Tongue (tissue), 2 donors: ENCODE data around the gene GASK1A. TPM values are rescaled to one million over a fixed set of nuclear protein-coding genes. Genes with fewer than 3 reads are reported as not detected.

ENCODE experiments used
- DNase-seq: peaks from one replicate; pipeline ENCODE4 v3.0.0-alpha.2; 2015
- total RNA-seq: library from RNA; depleted of rRNA; stranded (reverse); fragments of >200 nt; gene quantifications from one replicate; pipeline ENCODE4 v1.2.3, GENCODE V29; 2014

GASK1A gene
- total RNA-seq, 1 donor from 2014 or later: 11.2 TPM

DNA sequence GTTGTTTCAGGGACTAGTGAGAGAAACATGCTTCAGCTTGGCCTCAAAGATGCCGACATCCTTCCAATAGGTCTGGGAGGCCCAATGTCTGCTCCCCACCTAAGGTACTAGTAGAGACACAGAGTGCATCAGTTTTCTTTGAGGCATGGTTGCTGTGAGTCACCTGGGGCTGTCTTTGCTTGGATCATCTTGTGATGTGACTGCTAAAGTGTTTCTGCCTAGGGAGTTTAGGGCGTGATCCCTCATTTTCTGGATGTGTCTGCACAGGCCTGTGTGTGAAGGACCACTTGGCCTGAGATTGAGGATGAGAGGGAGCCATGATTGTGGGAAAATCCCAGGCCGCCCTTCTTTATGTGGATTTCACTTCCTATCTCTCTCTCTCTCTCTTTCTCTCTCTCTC is 4.8 kb downstream of the GASK1A start:
- DNase-seq: no peak

DNA sequence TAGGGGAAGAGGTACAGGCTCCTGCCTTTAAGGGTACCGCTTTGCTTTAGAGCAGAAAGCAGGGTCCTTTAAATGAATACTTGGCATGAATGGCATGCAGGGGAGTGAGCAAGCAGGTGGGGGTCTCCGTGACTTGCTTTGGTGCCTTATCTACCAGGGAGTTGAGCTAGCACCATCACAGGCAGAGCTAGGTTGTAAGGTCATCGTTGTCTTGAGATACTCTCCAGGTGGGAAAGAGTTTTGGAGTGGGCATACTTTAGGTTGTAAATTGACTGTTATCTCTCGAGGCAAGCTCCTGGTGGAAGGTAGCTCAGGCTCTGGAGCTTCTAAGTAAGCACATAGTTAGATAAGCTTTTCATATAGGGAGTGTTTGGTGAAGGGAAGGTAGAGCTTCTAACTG is 5.6 kb downstream of the GASK1A start:
- no peak for DNase-seq

DNA sequence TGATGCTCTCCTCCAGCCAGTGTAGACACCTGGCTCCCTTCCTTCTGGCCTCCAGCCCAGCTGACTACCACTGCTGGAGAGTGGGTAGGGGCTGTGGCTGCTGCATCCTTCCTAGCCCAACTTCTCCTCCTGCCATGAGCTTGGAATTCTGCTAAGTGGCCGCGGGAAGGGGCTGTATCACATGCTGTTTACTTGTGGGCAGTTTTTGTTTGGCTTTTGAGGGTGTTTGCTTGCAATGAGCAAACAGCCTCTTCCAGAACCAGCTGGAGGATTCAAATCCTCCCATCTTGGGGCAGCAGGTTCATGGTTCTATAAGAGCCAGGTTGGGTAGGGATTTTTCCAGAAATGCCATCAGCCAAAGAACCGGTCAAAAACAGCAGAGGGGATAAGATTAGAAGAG is 9.0 kb downstream of the GASK1A start:
- DNase-seq: no peak

DNA sequence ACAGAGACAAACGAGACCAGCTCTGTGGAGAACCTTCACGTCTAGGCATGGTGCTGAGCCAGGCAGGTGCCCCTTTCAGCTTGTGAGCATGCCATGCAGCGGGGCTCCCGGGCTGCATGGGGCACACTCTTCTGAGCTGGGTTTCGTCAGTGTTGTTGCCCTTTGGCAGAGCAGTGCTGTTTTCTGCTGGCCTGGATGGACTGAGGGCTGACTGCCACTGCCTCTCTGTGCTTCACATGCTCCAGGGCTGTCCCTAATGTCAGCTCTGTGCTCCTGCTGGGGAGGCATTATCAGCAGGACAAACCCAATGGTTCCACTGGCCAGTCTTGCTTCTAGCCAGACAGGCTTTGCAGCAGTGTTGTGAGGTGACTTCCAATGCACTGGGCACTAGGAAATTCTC is 9.5 kb downstream of the GASK1A start:
- DNase-seq: no peak

DNA sequence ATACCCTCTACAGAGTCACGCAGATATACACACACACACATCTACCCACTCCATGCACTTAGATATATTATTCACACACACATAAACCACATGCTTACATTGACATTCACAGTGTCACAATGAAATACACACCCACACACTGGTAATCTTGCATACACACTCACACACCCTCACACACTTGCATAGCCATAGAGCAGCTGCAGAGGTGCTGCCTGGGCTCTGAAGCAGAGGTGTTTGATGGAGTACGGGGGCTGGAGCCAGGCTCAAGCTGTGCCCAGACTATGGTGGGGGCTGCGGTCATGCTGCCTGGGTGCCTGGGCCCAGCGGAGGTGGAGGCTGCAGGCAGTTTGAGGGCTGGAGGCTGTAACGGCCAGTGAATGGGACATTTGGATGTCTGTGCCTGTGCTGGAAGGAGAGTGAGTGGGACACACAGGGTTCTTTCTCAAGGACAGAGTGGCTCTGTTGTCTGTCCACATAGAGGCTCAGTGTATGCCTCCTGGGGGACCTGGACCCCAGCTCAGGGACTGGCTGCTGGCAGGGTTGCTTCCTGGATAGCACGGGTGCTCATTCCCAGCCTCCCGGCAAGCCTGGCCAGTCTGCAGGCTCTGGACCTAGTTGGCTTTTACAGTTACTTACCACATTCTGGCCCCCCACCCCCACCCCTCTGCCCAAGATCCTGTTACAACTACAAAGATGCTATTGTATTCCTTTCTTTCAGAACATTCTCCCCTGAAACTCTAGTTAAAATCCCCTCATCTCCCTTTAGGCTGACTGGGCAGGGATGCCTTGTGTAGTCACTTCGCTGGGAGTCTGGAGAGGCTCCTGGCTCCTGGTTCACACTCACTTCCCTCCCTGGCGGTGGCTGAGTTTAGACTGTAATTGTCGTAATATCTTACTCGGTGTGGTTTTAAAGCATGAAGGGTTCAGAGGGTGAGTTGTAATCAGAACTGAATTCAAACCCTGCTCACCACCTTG is 12.5 kb downstream of the GASK1A start:
- peak; percentile 48 for DNase-seq

DNA sequence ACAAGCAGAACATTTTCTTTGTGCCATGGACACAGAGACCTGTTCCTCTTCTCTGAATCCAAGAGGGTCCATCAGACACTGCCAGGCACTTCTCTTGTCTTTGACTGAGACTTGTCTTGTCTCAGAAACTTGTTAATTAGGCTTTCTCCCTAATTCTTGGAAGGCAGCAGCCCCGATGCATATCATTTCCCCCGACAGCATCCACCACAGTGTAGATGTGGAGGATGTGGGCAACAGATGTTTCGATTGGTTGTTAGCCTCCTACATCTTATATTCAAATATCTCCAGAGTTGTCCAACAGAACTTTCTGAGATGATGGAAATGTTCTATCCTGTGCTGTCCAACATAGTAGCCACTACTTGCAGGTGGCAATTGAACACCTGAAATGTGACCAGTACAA is 15.5 kb downstream of the GASK1A start:
- no peak for DNase-seq

DNA sequence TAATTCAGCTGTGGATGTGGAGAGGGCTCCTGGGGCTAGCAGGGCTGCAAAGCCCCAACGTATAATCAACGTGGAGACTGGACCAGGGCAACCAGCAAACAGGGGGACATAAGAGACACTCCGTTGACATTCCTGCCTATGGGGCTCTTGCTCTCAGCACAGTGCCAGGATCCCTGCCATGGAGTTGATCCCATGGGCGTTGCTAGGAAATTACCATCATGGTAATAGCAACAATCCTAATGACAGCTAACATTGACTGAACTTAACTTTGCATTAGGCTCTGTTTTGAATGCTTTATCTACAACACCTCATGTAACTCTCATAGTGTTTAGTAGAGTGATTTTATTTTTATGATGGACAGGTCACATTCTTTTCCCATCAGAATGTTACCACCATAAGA is 16.9 kb downstream of the GASK1A start:
- no peak for DNase-seq

DNA sequence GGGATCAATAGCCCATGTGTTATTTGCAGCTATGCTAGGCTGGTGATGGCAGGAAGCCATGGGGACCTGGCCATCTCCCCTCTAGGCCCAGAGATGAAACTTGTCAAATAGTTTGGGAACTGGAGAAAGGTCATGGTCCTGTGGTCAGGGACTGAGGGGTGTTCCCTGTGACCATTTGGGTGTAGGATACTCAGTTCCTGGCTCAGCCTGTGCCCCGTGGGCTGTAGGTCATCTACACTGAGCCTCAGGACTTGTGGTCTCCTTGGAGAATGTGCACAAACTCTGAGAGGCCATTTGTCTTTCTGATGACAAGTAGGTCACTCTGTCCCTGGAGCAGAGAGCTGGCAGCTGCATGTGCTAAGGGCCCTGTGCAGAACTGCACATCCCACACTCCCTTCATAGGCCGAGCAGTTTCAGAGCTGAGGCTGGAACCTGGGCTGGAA is 17.5 kb downstream of the GASK1A start:
- DNase-seq: peak; percentile 55

DNA sequence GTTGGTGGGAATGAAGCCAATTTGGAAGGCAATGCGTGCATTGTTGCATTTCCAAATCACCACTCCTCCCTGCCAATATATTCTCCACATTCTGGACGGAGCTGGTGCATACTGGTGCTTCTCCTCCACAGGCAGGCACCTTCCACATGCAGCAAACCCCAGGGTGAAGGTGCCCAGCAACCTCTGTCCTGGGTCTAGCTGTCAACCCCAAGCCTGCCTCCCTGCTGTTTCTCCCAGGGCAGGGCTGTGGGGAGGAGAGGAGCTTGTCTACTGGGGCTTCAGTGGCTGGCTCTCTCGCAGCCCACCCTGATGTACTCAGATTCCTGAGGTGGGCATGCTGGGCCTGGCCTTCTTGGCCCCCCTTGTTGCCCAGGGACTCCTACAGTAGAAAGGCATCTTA is 20.1 kb downstream of the GASK1A start:
- no peak for DNase-seq

DNA sequence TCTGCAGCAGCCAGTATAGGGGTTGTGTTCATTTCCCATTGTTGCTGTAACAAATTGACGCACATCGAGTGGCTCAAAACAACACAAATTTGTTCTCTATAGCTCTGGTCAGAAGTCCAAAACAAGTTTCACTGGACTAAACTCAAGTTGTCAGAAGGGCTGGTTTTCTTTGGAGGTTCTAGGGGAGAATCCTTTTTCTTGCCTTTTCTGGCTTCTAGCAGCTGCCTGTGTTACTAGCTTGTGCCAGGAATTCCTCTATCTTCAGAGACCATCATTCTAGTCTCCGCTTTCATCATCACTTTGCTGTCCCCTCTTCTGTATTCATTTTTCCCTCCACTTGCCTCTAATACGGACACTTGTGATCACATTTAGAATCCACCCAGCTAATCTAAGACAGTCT is 20.5 kb downstream of the GASK1A start:
- peak; percentile 26 for DNase-seq

DNA sequence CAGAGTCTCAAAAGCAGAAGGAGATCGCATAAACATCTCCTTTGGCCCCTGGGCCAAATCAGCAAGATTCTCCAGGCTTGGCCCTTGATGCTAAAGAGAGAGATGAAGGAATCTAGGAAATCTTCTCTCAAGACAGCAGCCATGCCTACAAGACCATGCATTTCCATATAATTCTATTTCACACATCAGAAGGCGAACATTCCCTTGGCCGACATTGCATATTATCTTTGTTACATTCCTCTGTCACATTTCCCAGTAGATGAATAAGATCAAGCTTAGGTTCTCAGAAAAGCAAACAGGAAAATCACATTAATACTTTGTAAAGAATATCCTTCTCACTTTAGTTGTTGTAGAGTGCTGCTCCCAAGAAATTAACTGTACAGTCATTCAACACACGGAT is 21.3 kb downstream of the GASK1A start:
- DNase-seq: no peak

DNA sequence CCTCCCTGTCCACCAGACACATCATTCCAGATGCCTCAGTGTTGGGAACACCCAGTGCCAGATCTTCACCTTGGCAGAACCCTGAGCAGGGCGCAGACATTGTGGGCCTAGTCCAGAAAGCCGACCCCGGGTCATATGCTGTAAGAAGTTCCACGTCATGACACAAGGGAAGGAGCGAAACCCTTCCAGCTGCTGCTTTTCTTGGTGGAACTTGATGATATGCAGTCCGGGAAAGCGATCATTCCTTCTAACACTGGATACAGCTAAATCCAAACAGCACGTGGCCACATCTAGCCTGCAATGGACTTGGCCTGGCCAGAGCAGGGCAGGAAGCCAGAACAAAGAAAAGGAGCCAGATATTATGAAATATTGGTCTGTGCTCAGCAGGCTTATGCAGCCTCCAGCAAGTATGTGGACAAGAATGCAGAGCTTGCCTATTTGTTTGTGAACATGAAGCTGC is 22.0 kb downstream of the GASK1A start:
- peak; percentile 94 for DNase-seq

DNA sequence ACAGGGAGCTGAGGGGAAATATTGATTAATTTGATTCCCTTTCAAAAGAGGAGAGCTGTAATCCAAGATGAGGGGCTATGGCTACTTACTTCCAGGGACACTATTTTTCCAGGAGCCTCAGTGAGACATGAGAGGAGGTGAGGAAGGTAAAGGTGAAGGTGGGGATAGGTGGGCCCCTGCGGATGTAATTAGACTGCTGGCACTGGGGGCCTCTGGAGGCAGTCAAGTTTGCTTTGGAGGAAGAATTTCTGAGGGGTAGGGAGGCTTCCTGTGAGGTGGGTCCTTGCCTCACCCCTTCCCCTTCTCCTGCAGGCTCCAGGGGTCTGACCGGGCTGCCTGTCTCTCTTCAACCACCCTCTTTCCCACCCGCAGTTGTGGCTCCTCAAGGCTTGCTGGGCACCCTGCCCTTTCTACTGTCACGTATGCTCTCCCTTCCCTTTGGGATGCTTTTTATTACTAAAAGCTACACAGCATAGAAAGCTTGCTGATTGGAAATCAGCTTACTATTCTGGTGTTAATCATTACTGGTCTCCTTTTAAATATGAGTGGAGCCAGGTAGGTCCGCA is 22.5 kb downstream of the GASK1A start:
- no peak for DNase-seq

DNA sequence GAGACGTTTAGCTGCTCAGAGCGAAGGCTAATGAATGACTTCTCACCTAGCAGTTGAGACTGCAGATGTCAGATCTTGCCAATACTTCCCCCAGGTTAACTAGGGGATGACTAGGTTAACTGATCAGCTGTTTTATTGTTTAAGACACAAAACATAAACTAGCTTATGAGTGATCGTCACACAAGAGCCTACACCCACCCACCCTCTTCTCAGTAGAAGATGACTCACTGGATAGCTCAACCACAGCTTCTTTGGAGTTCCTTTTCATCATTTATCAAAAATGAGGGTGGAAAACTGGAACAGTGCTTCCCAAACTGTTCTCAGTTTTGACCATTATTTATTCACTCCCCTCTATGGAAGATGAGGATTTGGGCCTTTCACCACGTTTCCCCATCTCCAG is 25.2 kb downstream of the GASK1A start:
- no peak for DNase-seq

DNA sequence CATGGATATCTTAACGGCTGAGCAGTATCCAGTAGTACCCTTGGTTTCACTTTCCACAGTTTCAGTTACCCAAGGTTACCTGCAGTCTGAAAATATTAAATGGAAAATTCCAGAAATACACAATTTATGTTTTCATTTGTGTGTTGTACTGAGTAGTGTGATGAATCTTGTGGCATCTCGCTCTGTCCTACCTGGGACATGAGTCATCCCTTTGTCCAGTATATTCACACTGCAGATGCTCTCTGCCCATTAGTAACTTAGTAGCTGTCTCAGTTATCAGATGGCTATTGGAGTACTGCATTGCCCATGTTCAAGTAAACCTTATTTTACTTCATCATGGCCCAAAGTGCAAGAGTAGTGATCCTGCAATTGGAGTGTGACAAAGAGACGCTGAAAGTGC is 26.1 kb downstream of the GASK1A start:
- DNase-seq: no peak

DNA sequence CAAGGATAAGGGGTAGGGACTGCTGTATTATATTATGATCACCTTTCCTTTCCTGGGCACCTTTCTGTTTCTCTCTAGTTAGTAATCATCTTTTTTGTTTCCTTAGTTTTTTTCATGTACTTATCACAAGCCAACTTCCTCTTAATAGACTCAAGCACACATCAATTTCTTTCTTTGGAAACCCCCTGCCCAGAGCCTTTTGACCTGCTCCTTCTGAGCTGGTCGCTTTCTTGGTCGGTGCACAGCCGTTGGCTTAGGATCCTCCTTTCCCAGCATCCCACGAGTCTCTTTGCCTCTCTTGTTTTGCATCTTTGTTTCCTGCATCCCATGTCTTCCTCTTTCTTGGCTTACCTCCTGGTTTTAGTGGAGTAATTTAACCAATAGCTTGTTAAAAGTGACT is 26.9 kb downstream of the GASK1A start:
- no peak for DNase-seq

DNA sequence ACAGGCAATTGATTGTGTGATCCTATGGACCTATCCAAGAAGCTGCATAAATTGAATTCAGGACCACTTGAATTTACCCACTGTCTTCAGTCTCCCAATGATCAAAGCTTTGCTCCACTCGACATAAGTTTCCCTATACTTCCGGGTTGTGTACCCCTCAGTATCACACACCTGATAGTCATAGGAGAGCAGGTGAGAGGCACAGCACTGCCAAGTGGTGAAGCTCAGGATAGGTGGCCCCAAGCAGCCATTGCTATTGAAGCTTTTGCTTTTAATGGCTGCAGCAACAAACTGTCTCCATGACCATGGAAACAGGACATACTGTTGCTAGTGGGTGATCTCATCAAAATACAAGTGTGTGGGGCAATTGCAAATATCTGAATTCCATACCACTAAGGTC is 27.7 kb downstream of the GASK1A start:
- DNase-seq: no peak

DNA sequence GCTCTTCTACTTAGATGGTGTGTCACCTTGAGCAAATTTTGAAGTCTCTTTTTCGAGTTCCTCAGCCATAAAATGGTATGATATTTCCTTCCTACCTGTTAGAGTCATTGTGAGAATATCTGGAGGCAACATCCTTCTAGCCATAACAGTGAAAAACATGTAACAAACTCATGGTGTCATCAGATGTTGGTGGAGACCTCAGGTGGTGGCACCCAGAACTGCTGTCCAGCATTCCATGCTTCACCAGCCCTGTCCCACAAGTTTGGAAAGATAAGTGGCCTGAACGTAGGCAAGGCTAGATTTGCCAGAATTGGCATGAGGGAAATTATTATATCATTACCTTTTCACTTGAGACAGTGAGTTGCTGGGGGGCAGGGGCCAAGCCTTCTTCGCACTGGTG is 30.4 kb downstream of the GASK1A start:
- no peak for DNase-seq

DNA sequence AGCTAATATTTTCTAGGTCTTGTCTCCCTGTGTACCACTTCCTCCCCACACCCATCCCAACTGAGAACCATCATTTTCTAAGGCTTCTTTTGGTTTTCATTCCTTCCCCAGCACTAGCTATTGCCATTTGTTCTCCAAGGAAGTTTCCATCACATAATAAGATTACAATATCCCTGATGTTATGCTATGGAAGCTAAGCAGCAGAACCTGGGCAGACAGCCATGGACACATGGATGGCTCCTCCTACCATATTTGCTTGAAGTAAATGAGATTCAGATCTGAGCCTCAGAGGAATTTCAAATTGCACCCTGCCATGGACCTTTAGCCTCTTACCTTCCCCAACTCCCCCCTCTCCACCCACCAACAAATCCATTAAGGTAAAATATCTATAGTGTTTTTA is 31.5 kb downstream of the GASK1A start:
- DNase-seq: peak; percentile 53

DNA sequence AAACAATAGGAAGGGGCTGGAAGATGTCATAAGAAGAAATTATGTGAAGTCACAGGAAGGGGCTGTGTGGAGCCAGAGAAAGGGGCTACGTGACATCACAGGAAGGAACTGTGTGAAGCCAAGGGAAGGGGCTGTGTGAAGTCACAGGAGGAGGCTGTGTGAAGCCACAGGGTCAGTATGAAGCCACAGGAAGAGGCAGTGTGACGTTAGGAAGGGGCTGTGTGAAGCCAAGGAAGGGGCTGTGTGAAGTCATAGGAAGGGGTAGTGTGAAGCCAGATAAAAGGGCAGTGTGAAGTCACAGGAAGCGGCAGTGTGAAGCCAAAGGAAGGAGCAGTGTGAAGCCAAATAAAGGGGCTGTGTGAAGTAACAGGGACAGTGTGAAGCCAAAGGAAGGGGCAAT is 32.5 kb downstream of the GASK1A start:
- no peak for DNase-seq

DNA sequence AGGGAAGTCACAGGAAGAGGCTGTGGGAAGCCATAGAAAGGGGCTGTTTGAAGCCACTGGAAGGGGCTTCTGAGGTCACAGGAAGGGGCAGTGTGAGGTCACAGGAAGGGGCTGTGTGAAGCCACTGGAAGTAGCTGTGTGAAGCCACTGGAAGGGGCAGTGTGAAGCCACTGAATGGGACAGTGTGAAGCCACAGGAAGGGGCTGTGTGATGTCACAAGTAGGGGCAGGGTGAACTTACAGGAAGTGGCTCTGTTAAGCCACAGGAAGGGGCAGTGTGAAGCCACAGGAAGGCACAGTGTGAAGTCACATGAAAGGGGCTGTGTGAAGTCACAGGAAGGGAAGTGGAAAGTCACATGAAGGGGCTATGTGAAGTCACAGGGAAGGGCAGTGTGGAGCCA is 33.1 kb downstream of the GASK1A start:
- no peak for DNase-seq

DNA sequence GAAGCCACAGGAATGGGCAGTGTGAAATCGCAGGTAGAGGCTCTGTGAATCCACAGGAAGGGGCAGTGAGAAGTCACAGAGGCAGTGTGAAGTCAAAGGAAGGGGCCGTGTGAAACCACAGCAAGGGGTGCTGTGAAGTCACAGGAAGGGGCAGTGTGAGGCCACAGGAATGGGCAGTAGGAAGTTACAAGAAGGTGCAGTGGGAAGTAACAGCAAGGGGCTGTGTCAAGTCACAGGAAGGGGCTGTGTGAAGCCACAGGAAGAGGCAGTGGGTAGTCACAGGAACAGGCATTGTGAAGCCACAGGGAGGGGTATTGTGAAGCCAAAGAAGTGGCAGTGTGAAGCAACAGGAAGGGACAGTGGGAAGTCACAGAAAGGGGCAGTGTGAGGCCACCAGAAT is 34.1 kb downstream of the GASK1A start:
- no peak for DNase-seq

DNA sequence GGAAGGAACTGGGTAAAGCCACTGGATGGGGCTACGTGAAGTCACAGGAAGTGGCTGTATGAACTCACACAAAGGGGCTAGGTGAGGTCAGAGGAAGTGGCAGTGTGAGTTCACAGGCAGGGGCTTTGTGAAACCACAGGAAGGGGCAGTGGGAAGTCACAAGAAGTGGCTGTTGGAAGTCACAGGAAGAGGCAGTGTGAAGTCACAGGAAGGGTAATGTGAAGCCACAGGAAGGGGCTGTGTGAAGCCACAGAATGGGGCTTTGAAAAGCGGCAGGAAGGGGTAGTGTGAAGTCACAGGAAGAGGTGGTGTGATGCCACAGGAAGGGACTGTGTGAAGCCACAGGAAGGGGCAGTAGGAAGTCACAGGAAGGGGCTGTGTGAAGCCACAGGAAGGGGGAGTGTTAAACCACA is 34.6 kb downstream of the GASK1A start:
- no peak for DNase-seq

DNA sequence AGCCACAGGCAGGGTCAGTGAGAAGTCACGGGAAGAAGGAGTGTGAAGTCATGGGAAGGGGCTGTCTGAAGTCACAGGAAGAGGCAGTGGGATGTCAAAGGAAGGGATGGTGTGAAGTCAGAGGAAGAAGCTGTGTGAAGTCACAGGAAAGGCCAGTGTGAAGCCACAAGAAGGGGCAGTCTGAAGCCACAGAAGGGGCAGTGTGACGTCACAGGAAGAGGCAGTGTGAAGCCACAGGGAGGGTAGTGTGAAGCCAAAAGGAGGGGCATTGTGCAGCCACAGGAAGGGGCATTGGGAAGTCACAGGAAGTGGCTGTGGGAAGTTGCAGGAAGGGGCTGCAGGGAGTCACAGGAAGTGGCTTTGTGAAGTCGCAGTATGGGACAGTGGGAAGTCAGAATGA is 35.1 kb downstream of the GASK1A start:
- no peak for DNase-seq
